NCI-H187 (cell line): Measurements from ENCODE around the gene S100B.

Experiments
- DNase-seq, 2 experiments: peaks; one replicate each; lab custom pipeline; 2025; lab: John Stamatoyannopoulos, UW

The S100B gene

DNA sequence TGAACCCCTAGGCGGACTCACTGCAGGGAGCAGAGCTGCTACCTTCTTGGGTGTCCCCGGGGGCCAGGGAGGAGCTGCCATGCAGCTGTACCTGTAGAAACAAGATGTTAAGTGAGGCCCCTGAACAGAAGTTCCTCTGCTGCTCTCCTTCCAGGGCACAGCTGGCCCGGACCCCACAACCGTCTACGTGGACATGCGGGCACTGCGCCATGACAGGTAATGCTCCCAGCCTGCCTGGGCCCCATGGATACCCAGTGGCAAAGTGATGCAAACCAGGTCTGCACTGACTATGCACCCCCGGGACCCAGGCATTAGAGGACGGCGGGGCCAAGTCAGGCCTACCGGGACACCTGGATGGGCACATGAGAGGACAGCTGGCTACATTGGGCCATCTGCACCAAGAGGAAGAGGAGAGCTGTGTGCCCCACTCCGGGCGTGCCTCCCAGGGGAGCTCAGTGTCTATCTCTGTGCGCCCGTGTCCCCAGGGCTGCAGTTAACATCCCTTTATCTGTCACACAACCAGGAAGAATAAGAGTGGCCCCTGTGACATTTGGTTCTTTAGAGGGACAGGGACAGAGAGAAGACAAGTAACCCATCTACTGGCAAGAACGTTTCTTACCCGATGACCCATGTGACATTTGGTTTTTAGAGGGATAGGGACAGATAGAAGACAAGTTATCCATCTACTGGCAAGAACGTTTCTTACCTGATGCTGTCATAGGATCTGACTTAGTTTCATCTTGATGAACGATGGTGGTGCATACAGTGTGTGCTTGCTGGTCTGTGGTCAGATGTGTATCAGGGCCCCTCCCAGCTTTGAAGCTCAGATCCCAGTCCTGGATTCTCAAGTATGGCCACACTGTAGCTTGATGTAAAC is 44.1 kb downstream of the S100B start:
- no peak for DNase-seq

DNA sequence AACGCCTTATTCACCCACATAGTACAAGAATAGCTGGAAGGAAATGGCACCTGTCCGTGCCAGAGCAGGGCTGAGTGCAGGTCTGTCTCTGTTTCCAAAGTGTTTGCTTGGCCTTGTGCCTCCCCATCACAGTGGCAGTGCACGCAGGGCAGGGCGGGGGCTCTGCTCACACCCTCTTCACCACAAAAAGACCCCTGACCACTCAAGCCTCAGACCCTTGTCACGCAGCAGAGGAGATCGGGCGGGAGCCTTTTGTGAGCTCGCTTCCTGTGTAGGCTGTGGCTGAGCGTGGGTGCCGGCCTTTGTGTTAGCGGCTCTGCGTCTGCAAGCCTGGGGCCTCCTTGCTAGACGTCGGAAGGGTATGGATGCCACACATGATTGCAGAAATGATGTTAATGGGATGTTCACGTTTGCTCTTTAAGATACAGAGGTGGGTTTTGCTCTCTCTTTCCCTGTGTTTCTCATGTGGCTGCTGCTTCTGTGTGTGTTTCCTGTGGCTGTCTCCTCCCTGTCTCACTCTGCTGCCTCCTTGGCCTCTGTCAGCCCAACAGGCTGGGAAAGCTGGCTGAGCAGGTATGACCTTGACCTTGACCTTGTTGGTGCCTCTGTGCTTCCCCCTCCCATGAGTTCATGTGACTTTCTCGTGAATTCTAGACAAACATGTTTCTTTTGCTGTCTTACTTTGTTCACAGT is 45.4 kb downstream of the S100B start:
- no peak for DNase-seq

DNA sequence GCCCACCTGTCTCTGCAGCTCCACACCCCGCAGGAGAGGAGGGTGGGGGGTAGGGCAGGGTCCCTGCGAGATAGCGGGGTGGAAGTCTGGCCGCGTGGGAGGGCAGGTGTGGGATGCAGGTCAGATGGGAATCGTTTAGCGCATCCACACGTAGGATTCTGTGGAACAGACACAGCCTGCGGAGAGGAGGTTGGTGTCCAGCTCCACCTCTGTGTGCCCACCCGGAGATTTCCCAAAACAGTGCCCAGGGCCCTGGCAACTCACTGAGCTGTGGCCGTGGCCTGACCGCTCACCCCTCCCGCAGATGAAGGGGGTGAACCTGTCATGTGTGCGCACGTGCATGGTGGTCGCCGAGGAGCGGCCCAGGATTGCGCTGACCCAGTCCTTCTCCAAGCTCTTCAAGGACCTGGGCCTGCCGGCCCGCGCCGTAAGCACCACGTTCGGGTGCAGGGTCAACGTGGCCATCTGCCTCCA is 46.9 kb downstream of the S100B start:
- DNase-seq, result no peak

DNA sequence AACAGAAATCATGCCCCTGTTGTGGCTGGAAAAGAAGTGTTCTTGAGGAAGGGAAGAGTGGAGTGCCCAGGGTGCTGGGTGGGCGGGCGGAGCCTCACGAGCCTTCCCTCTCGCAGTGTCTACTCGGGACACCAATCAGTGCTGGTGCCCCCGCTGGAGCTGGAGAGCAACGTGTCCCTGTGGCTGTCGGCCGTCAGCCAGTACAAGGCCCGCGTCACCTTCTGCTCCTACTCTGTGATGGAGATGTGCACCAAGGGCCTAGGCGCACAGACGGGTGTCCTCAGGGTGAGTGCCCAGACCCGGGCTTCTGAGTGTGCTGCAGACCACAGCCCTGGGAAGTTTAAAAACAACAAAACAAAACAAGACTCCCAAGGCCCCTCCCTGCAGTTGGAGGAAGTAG is 47.4 kb downstream of the S100B start:
- DNase-seq, result no peak

DNA sequence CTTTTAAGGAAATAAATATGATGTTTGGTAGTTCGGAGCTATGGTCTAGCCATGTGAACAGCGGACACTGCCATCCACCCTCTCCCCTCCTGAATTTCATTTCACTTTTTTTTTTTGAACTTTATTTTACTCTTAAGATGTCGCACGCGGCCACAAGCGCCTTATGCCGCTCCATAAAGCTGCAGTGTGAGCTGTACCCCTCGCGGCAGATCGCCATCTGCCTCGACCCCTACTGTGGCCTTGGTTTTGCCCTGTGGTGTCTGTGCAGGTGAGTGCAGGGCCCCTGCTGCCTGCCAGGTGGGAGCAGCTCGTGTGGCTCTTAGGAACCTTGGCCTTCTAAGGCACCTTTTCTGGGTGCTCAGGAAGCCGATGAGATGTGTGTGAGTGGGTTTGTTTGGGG is 48.1 kb downstream of the S100B start:
- DNase-seq, result no peak

DNA sequence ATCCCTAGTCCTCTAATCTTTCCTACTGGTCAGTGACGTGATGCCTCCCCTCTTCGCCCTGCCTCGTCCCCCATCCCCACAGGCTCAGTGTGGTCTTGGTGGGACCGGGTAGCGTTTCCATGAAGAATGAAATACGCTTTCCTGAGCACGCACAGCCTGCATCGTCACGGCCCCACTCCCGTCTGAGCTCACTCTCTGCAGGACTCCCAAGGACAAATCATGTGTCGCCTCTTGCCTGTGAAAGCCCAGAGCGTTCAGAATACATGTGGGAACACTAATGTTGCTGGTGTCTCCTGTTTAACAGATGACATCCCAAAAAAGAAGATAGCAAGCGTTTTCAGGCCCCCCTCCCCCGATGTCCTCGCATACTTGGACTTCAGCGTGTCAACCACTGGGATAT is 49.2 kb downstream of the S100B start:
- no peak for DNase-seq

DNA sequence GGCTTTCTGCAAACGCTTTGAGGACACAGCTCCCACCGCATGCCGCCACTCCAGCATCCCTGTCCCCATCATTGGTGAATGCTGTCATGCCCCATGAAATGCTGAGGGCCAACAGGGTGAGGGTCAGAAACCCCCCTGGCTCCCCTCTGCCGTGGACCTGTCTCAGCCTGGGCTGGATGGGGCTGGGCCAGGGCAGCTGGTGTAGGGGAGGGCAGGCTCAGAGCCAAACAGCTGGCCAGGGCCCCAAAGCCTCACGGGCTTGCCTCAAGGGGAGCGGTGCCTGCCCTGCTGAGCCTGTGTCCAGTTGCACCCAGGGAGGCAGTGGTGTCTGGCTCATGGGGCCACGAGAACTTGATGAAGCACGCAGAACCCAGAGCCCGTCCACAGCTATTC is 49.7 kb downstream of the S100B start:
- DNase-seq, result no peak

DNA sequence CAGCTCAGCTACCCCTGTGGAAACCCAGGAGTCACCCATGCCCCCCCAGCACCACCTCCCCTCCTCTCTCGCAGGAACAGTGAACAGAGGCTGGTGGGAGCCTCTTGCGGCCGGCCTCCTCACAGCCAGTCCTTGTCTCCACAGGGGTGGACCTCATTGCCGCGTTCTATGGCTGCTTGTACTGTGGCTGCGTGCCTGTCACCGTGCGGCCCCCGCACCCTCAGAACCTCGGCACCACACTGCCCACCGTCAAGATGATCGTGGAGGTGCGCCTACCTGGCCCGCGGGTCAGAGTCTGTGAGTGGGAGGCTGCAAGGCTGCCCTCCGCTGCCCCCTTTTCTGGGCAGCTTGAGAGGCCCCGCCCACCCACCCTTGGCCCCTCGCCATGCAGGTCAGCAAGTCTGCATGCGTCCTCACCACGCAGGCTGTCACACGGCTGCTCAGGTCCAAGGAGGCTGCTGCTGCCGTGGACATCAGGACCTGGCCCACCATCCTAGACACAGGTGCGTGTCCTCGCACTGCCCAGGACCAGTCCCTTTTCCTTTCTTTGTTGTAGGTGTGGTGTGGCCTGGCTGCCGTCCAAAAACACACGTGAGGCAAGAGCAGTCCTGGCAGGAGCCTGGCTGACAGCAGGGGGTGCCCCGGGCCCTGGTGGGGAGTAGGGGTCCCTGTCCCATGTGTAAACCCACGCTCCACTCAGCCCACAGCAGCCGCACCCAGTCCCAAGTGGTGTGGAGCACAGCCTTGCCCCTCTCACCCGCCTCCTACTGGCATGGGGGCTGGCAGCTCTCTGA is 50.3 kb downstream of the S100B start:
- no peak for DNase-seq

DNA sequence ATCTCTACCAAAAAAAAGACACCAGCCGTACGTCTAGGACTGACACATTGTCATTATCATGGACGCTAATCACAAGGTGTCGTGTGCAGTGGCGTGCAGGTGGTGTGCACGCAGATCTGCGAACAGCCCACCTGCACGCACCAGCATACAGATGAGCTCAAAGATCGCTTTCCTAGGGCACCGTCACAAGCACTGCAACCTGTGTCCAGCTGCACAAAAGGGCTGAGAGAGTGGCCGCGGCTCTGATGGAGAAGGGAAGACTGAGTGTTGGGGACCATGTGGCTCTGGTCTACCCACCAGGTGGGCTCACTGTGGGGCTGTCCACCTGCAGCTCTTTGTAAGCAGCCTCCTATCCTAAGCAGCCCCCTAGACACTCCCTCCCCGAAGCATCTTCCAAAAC is 50.9 kb downstream of the S100B start:
- DNase-seq, result no peak

DNA sequence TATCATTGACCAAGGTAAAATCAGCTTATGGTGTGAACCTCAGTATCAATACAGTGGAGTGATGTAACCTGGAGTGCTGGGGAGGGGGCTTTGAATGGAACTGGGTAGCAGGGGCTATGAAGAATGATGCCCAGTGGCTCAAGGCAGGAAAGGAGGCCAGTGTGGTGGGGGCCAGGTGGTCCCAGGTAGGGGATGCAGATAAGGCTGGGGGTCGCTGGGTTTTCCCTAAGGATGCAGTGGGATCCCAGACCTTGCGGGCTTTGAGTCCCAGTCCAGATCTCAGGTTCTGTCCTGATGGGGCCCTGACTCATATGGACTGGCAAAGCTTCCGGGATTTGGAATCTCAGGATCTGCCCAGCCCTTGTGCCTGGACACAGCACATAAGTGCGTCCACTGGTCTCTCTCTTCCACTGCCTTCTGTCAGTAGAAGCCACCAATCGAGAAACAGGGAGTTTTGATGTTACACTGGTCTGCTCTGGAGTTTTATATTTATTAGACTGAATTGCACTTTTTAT is 52.0 kb downstream of the S100B start:
- no peak for DNase-seq

DNA sequence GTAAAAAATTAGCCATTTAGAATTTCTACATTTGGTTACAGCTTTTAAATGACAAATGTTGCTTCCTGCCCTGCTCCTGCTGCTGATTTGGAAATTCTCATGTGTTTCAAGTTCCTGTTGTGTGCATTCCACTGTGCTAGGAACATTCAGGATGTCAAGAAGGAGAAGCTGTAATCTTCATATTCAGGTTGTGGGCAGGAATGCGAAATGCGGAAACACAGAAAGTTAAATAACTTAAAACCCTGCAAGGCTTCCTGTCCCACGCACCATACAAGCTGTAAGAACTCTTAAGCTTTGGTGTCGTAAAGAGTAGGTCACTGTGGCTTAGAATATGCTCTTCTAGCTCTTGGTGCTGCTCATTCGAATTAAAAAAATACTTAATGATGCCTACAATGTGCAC is 52.6 kb downstream of the S100B start:
- no peak for DNase-seq

DNA sequence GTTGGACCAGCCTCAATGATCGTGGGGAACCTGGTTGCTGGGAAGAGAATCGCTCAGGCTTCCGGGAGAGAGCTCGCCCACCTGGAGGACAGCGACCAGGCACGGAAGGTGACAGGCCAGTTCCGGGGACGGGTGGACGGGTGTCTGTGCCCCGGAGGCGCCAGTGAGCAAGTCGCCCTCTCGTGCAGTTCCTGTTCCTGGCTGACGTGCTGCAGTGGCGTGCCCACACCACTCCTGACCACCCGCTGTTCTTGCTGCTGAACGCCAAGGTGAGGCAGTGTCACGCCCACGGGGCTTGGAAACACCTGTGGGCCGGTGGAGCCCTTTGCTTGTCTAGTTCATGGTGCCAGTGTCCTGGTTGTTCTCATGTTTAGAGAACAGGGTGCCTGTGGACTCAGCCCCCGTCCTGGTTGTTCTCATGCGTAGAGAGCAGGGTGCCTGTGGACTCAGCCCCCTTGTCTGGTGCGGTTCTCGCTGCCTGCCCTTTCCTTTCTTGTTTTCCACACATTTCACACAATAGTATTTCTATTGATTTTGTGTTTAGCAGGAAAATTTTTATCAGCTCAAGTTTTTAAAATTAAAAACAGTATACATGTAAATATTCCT is 53.1 kb downstream of the S100B start:
- no peak for DNase-seq

DNA sequence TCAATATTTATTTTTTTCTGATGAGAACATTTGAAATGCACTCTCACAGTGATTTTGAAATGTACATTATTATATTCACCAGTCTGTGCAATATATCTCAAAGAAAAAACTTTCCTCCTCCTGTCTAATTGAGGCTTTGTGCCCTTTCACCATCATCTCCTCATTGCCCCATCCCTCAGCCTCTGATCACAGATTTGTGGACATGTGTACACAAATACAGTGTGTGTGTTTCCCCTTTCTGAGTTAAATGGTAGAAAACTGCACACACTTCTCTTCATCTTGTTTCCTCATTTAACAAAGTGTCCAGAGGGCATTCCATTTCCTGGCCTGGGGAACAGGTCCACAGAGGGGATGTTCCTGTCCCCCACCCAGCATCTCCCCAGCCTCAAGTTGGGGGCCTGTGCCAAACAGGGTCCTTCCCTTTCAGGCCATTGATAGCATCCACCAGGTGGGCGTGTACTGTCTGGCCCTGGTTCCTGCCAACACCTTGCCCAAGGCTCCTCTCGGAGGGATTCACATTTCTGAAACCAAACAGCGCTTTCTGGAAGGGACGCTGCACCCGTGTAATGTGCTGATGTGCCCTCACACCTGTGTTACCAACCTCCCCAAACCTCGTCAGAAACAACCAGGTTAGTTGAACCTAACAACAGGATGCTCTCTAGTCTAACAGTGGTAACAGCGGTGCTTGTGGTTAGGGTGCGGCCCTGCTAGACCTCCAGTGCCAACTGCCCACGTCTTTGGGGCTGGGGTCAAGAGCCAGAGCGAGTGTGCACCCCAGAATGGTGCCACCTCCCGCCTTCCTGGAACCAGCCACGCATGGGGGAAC is 54.6 kb downstream of the S100B start:
- no peak for DNase-seq

DNA sequence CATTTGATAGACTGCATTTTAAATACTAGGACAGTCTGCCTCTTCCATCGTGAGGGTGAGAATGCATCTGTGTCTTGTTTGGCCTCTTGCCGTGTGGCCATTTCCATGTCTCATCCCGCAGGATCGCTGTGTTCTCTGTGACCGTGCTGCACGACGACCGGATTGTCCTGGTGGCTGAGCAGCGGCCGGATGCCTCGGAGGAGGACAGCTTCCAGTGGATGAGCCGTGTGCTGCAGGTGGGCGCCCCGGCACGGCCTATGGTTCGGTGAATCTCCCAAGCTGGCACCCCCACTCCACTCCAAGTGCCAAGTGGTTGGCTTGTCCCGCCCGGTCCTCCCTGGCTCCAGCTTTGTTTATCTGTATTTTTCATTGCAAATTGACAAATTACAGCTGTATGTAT is 55.2 kb downstream of the S100B start:
- DNase-seq, result no peak
